HEK293 (cell line): ENCODE results near the gene BFSP2.

Source experiments
- CTCF ChIA-PET: fragments of 350-600 bp; formaldehyde crosslinking; extraction: SDS; loops from one replicate; lab custom pipeline; 2021; ENCODE audit warnings: antibody characterized with exemption; lab: Yijun Ruan, JAX
- POLR2A ChIA-PET: fragments of 300-600 bp; formaldehyde crosslinking; extraction: SDS; loops from one replicate; lab custom pipeline; 2020; ENCODE audit warnings: antibody characterized with exemption, inconsistent platforms; lab: Yijun Ruan, JAX
- H3K27ac ChIP-seq: fragments of 200-500 bp; sonication (Bioruptor generic); 2 replicates; pipeline ENCODE4 v1.5.1; 2014; ENCODE audit warnings: low read depth, low read length, control low read depth, inconsistent platforms; ENCODE audit errors: extremely low read depth
- H3K36me3 ChIP-seq, 2 experiments: fragments of 200-500 bp in 1 of 2; sonication (Bioruptor generic) in 1 of 2; 1 replicate in 1 of 2; 2 replicates in 1 of 2; pipeline ENCODE4 v1.5.1; 2014 to 2017; ENCODE audit warnings: inconsistent platforms in 2 of 2, low read length in 2 of 2; ENCODE audit not compliant: control insufficient read depth in 2 of 2, insufficient read depth in 1 of 2
- H3K4me1 ChIP-seq: fragments of 200-500 bp; sonication (Bioruptor generic); 2 replicates; pipeline ENCODE4 v1.5.1; 2014; ENCODE audit warnings: mild to moderate bottlenecking, low read length, inconsistent platforms; ENCODE audit not compliant: control insufficient read depth, insufficient read depth
- H3K4me3 ChIP-seq: 2 replicates; pipeline ENCODE4 v1.5.1; 2011; ENCODE audit warnings: low read depth, mild to moderate bottlenecking, control low read depth, low read length, moderate library complexity
- H3K9me3 ChIP-seq: fragments of 200-500 bp; sonication (Bioruptor generic); 2 replicates; pipeline ENCODE4 v1.5.1; 2014; ENCODE audit warnings: low read depth, low read length, inconsistent platforms; ENCODE audit not compliant: control insufficient read depth, insufficient read depth
- HOXC10 ChIP-seq: sonication (generic); formaldehyde crosslinking; IDR thresholded peaks from 2 replicates; pipeline ENCODE4 v1.8.1; 2023; ENCODE audit warnings: mild to moderate bottlenecking, missing genetic modification reagents
- KLF1 ChIP-seq: fragments of 450-650 bp; formaldehyde crosslinking; IDR thresholded peaks from 2 replicates; pipeline ENCODE4 v1.5.1; 2016; ENCODE audit warnings: missing biosample characterization, missing genetic modification characterization
- KLF10 ChIP-seq: fragments of 450-650 bp; IDR thresholded peaks from 2 replicates; pipeline ENCODE4 v1.5.1; 2018; ENCODE audit warnings: missing biosample characterization, mild to moderate bottlenecking, missing genetic modification characterization
- SCRT2 ChIP-seq: fragments of 450-650 bp; formaldehyde crosslinking; IDR thresholded peaks from 2 replicates; pipeline ENCODE4 v1.5.1; 2016; ENCODE audit warnings: missing biosample characterization, missing genetic modification characterization
- YY2 ChIP-seq: fragments of 450-650 bp; formaldehyde crosslinking; IDR thresholded peaks from 2 replicates; pipeline ENCODE4 v1.5.1; 2016; ENCODE audit warnings: missing biosample characterization, missing genetic modification characterization
- ZBTB7A ChIP-seq: fragments of 450-650 bp; formaldehyde crosslinking; IDR thresholded peaks from 2 replicates; pipeline ENCODE4 v1.5.1; 2016; ENCODE audit warnings: low read depth, missing biosample characterization, missing genetic modification characterization
- ZBTB8A ChIP-seq: fragments of 450-650 bp; formaldehyde crosslinking; IDR thresholded peaks from 2 replicates; pipeline ENCODE4 v1.5.1; 2016; ENCODE audit warnings: missing biosample characterization, missing genetic modification characterization
- ZFP41 ChIP-seq: fragments of 450-650 bp; formaldehyde crosslinking; IDR thresholded peaks from 2 replicates; pipeline ENCODE4 v1.5.1; 2016; ENCODE audit warnings: missing biosample characterization, missing genetic modification characterization, borderline replicate concordance
- ZNF121 ChIP-seq: fragments of 450-650 bp; formaldehyde crosslinking; IDR thresholded peaks from 2 replicates; pipeline ENCODE4 v1.5.1; 2016; ENCODE audit warnings: missing biosample characterization, missing genetic modification characterization
- ZNF221 ChIP-seq: fragments of 450-650 bp; formaldehyde crosslinking; IDR thresholded peaks from 2 replicates; pipeline ENCODE4 v1.5.1; 2017; ENCODE audit warnings: missing biosample characterization, missing genetic modification characterization, borderline replicate concordance
- ZNF223 ChIP-seq: fragments of 450-650 bp; formaldehyde crosslinking; IDR thresholded peaks from 2 replicates; pipeline ENCODE4 v1.5.1; 2016; ENCODE audit warnings: missing biosample characterization, missing genetic modification characterization
- ZNF23 ChIP-seq: fragments of 450-650 bp; formaldehyde crosslinking; IDR thresholded peaks from 2 replicates; pipeline ENCODE4 v1.5.1; 2016; ENCODE audit warnings: missing biosample characterization, missing genetic modification characterization, borderline replicate concordance
- ZNF501 ChIP-seq: fragments of 450-650 bp; formaldehyde crosslinking; IDR thresholded peaks from 2 replicates; pipeline ENCODE4 v1.5.1; 2016; ENCODE audit warnings: missing biosample characterization, missing genetic modification characterization
- ZNF514 ChIP-seq: fragments of 450-650 bp; formaldehyde crosslinking; IDR thresholded peaks from 2 replicates; pipeline ENCODE4 v1.5.1; 2016; ENCODE audit warnings: missing biosample characterization, missing genetic modification characterization
- ZNF626 ChIP-seq: fragments of 450-650 bp; sonication (Bioruptor Pico); formaldehyde crosslinking; IDR thresholded peaks from 2 replicates; pipeline ENCODE4 v1.5.1; 2018; ENCODE audit warnings: missing biosample characterization, missing genetic modification characterization, inconsistent platforms
- ZXDB ChIP-seq: fragments of 450-650 bp; formaldehyde crosslinking; IDR thresholded peaks from 2 replicates; pipeline ENCODE4 v1.5.1; 2016; ENCODE audit warnings: missing biosample characterization, missing genetic modification characterization
- TF ChIP-seq, protein P1 (sequence below): fragments of 450-650 bp; formaldehyde crosslinking; IDR thresholded peaks from 2 replicates; pipeline ENCODE4 v1.5.1; 2017; ENCODE audit warnings: missing biosample characterization, missing genetic modification characterization
- TF ChIP-seq, protein P2 (sequence below): fragments of 450-650 bp; formaldehyde crosslinking; IDR thresholded peaks from 2 replicates; pipeline ENCODE4 v1.5.1; 2016; ENCODE audit warnings: missing biosample characterization, missing genetic modification characterization
- TF ChIP-seq, protein P3 (sequence below): fragments of 450-650 bp; formaldehyde crosslinking; IDR thresholded peaks from 2 replicates; pipeline ENCODE4 v1.5.1; 2016; ENCODE audit warnings: missing biosample characterization, missing genetic modification characterization, low read depth
- TF ChIP-seq, protein P4 (sequence below): fragments of 450-650 bp; formaldehyde crosslinking; IDR thresholded peaks from 2 replicates; pipeline ENCODE4 v1.5.1; 2016; ENCODE audit warnings: missing biosample characterization, missing genetic modification characterization, borderline replicate concordance
- TF ChIP-seq, protein P5 (sequence below): fragments of 450-650 bp; formaldehyde crosslinking; IDR thresholded peaks from 2 replicates; pipeline ENCODE4 v1.5.1; 2017; ENCODE audit warnings: missing biosample characterization, missing genetic modification characterization

The BFSP2 gene

DNA sequence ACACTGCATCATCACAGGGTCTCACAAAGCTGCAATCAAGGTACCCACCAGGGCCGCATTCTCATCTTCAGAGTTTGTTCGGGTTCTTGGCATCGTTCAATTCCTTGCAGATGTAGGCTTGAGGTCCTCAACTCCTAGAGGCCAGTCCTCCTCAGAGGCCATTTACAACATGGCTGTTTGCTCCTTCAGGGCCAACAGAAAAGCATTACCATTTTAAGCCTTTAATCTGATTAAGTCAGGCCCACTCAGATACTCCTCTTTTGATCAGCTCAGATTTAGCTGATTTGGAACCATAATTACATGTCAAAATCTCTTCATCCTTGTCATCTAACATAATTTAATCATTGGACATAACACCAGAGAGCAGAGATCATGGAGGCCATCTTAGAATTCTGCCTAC, 55.4 kb downstream of the BFSP2 start:
- no peak overlapping the region for H3K4me3 ChIP-seq
- H3K27ac ChIP-seq = no peak overlapping the region
- no peaks in the 10 kb centered on the region for H3K9me3 ChIP-seq
- ChIA-PET CTCF (interaction anchor here (0.7 to 0.8 kb wide), 2 partner anchors 8 kb away, joined by 3 to 4 read pairs; no protein-coding TSS in a partner anchor), POLR2A (no interaction called here)
- TF ChIP-seq SCRT2 (tag by site-specific recombination) = no peak
- H3K4me1 ChIP-seq = peaks cover 2% of the 10 kb centered on the region; the same call in 1 of the 2 replicates
- no peaks in the 10 kb centered on the region for H3K36me3 ChIP-seq

DNA sequence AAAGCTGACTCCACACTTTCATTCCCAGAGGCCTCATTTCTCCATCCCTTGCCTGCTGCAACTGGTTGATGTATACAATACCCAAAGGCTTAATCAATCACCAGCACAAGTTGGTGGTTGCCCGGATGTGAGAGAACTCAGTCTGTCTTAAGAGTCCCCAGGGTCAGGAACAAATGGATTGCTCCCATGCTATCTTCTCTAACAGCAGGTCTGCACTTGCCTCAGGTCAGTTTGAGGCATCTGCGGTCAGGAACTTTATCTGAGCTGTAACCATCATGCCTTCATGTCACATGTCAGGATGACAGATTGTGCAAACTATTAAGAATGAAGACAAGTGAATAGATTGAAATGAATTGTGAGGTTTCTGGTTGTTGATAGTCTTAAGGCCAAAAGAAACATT, 56.1 kb downstream of the BFSP2 start:
- H3K4me1 ChIP-seq = peaks cover 2% of the 10 kb centered on the region; the same call in 1 of the 2 replicates
- no peak for TF ChIP-seq ZFP41 (tag by site-specific recombination)
- no peak for TF ChIP-seq ZNF223 (tag by site-specific recombination)
- TF ChIP-seq ZNF626 (tag by site-specific recombination) = no peak
- no peak for TF ChIP-seq ZNF514 (tag by site-specific recombination)
- no peak for TF ChIP-seq ZNF121 (tag by site-specific recombination)
- no peak for TF ChIP-seq ZNF23 (tag by site-specific recombination)
- TF ChIP-seq, protein P1, sequence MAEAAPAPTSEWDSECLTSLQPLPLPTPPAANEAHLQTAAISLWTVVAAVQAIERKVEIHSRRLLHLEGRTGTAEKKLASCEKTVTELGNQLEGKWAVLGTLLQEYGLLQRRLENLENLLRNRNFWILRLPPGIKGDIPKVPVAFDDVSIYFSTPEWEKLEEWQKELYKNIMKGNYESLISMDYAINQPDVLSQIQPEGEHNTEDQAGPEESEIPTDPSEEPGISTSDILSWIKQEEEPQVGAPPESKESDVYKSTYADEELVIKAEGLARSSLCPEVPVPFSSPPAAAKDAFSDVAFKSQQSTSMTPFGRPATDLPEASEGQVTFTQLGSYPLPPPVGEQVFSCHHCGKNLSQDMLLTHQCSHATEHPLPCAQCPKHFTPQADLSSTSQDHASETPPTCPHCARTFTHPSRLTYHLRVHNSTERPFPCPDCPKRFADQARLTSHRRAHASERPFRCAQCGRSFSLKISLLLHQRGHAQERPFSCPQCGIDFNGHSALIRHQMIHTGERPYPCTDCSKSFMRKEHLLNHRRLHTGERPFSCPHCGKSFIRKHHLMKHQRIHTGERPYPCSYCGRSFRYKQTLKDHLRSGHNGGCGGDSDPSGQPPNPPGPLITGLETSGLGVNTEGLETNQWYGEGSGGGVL (tag by site-specific recombination) = no peak
- no peak for TF ChIP-seq KLF10 (tag by site-specific recombination)
- TF ChIP-seq, protein P2, sequence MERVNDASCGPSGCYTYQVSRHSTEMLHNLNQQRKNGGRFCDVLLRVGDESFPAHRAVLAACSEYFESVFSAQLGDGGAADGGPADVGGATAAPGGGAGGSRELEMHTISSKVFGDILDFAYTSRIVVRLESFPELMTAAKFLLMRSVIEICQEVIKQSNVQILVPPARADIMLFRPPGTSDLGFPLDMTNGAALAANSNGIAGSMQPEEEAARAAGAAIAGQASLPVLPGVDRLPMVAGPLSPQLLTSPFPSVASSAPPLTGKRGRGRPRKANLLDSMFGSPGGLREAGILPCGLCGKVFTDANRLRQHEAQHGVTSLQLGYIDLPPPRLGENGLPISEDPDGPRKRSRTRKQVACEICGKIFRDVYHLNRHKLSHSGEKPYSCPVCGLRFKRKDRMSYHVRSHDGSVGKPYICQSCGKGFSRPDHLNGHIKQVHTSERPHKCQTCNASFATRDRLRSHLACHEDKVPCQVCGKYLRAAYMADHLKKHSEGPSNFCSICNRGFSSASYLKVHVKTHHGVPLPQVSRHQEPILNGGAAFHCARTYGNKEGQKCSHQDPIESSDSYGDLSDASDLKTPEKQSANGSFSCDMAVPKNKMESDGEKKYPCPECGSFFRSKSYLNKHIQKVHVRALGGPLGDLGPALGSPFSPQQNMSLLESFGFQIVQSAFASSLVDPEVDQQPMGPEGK (tag by site-specific recombination) = no peak
- TF ChIP-seq ZNF501 = no peak
- no peak for TF ChIP-seq ZXDB
- TF ChIP-seq ZNF221 (tag by site-specific recombination) = no peak
- TF ChIP-seq, protein P3, sequence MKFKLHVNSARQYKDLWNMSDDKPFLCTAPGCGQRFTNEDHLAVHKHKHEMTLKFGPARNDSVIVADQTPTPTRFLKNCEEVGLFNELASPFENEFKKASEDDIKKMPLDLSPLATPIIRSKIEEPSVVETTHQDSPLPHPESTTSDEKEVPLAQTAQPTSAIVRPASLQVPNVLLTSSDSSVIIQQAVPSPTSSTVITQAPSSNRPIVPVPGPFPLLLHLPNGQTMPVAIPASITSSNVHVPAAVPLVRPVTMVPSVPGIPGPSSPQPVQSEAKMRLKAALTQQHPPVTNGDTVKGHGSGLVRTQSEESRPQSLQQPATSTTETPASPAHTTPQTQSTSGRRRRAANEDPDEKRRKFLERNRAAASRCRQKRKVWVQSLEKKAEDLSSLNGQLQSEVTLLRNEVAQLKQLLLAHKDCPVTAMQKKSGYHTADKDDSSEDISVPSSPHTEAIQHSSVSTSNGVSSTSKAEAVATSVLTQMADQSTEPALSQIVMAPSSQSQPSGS (tag by site-specific recombination) = no peak
- no peak for TF ChIP-seq ZBTB8A (tag by site-specific recombination)
- no peak for TF ChIP-seq KLF1 (tag by site-specific recombination)
- TF ChIP-seq, protein P4, sequence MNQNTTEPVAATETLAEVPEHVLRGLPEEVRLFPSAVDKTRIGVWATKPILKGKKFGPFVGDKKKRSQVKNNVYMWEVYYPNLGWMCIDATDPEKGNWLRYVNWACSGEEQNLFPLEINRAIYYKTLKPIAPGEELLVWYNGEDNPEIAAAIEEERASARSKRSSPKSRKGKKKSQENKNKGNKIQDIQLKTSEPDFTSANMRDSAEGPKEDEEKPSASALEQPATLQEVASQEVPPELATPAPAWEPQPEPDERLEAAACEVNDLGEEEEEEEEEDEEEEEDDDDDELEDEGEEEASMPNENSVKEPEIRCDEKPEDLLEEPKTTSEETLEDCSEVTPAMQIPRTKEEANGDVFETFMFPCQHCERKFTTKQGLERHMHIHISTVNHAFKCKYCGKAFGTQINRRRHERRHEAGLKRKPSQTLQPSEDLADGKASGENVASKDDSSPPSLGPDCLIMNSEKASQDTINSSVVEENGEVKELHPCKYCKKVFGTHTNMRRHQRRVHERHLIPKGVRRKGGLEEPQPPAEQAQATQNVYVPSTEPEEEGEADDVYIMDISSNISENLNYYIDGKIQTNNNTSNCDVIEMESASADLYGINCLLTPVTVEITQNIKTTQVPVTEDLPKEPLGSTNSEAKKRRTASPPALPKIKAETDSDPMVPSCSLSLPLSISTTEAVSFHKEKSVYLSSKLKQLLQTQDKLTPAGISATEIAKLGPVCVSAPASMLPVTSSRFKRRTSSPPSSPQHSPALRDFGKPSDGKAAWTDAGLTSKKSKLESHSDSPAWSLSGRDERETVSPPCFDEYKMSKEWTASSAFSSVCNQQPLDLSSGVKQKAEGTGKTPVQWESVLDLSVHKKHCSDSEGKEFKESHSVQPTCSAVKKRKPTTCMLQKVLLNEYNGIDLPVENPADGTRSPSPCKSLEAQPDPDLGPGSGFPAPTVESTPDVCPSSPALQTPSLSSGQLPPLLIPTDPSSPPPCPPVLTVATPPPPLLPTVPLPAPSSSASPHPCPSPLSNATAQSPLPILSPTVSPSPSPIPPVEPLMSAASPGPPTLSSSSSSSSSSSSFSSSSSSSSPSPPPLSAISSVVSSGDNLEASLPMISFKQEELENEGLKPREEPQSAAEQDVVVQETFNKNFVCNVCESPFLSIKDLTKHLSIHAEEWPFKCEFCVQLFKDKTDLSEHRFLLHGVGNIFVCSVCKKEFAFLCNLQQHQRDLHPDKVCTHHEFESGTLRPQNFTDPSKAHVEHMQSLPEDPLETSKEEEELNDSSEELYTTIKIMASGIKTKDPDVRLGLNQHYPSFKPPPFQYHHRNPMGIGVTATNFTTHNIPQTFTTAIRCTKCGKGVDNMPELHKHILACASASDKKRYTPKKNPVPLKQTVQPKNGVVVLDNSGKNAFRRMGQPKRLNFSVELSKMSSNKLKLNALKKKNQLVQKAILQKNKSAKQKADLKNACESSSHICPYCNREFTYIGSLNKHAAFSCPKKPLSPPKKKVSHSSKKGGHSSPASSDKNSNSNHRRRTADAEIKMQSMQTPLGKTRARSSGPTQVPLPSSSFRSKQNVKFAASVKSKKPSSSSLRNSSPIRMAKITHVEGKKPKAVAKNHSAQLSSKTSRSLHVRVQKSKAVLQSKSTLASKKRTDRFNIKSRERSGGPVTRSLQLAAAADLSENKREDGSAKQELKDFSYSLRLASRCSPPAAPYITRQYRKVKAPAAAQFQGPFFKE (tag by site-specific recombination) = no peak
- TF ChIP-seq, protein P5, sequence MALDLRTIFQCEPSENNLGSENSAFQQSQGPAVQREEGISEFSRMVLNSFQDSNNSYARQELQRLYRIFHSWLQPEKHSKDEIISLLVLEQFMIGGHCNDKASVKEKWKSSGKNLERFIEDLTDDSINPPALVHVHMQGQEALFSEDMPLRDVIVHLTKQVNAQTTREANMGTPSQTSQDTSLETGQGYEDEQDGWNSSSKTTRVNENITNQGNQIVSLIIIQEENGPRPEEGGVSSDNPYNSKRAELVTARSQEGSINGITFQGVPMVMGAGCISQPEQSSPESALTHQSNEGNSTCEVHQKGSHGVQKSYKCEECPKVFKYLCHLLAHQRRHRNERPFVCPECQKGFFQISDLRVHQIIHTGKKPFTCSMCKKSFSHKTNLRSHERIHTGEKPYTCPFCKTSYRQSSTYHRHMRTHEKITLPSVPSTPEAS (tag by site-specific recombination) = no peak
- no peak for TF ChIP-seq ZBTB7A (tag by site-specific recombination)
- TF ChIP-seq YY2 (tag by site-specific recombination) = no peak
- TF ChIP-seq HOXC10 (CRISPR knock-in tag) = no peak
- H3K4me3 ChIP-seq = no peak overlapping the region
- no peak overlapping the region for H3K27ac ChIP-seq
- ChIA-PET POLR2A (no interaction called here), CTCF (no interaction called here)
- H3K9me3 ChIP-seq = no peaks in the 10 kb centered on the region
- no peaks in the 10 kb centered on the region for H3K36me3 ChIP-seq
